CD4-positive, alpha-beta T cell treated with Interleukin-6 at 100 ng/mL for 8 hours (primary cell): ENCODE results near the gene CLDN8.

Experiments
- DNase-seq: peaks from one replicate; pipeline ENCODE4 v3.0.0-alpha.2; 2020; ENCODE audit warnings: mixed read lengths, low spot score

Gene CLDN8

DNA sequence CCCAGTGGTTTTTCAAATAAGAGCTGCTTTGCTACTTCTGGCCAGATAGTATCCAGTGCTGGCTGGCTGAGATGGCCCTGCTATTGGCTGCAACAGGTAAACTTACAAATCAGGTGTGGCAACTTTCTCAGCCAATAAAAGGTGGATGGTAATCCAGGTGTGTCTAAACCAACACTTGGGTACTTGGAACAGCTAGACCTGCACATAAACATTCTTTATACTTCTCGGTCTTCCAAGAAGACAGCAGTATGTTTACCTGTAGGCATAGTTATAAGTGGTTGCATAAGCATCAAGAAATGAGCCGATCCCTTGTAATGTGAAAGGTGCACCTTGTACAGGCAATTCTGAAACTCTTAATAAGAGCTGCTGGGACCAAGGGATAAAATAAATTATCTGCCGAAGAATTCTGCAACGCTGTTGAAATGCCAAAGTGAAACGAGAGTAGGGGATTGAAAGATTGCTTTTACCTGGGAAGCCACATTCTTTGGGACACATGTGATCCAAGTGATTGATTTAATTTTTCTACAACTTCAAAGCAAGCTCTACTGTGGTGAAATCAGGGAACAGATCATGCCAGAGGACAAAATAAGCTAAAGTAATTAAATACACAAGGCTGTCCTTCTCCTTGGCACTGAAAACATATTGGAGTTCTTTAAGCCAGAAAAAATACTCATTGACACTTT, at the start of gene CLDN8:
Gene CLDN8, minus strand, starts transcription at position 57 of the 683 bp plus-strand sequence. CDS start 172 bp downstream, outside the sequence.
- no peak for DNase-seq

DNA sequence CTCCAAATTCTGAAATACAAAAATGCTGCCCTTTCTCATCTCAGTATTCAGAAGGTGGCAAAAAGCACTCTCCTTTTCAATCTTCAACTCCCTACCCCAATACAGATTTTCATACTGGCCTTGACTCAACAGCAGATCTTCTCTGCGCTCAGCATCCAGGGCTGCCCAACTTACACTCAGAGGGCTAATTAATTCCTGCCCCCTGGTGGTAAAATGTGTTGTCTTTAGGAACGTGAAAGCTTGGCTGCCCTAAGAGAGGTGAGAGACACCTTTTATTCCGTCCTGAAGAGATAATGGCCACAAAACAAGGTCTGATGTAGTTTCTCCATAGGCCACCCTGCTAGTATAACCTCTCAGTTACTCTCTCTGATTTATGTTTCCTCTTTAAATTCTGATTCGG, 41.9 kb upstream of the CLDN8 start:
- no peak for DNase-seq

DNA sequence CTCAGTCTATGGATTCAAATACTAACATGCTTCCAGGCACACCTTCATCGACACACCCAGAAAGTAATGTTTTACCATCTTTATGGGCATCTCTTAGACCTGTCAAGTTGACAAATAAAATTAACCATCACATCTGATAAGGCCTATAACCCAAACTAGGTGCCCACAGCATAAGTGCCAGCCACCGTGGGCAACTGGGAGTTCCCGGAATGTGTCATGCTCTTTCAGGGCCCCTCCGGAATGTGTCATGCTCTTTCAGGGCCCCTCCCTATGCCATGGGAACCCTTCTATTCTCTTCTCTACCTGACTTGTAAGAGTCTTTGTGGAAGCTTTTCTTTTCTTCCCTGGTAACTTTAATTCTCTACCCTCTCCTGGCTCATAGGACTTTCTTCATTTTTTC, 40.2 kb upstream of the CLDN8 start:
- no peak for DNase-seq

DNA sequence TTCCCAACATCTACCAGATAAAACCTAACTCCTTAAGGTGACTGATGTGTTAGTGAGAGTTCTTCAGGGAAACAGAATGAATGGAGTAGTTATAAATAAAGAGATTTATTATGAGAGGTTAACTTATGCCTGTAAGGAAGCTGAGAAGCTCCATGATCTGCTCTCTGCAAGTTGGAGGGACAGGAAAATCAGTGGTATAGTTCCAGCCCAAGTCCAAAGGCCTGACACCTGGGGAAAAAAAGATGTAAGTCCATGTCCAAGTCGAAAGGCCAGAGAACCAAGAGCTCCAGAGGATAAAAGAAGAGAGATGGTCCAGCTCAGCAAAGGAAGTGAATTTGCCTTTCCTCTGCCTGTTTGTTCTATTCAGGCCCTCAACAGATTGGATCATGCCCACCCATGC, 39.8 kb upstream of the CLDN8 start:
- DNase-seq: no peak

DNA sequence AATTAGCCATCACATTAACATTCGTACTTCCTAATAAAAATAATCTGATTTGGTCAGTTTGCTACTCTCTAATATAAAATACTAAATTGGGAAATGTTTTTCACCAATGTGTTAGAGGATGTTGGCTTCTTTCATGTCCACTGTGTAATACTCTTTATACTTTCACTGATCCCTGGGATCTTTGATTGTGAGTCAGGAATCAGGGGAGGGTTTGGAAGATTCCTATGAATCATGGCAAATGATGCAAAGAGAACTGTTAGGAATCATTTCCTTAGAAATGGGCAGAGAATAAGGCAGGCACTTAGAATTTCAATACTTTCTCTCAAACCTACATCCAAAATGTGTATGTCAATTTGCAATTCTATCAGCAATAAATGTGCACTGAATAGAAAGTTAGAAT, 35.9 kb upstream of the CLDN8 start:
- DNase-seq: no peak

DNA sequence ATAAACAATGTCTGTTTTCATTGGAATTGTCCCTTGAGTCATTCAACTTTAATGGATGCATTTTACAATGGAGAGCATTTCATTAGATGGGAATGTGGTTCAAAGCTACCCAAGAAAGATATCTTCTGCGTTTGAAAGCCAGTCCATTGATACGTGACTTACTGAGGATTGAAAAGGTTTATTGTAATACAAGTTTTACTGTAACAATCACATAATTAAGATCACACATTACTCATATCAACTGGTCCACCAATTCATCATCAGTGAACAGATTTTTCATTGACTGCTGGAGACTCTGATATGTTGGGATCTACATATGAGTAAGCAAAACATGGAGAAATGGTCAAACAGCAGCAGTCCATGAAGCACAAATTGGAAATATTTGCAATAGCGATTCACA, 34.0 kb upstream of the CLDN8 start:
- DNase-seq: no peak

DNA sequence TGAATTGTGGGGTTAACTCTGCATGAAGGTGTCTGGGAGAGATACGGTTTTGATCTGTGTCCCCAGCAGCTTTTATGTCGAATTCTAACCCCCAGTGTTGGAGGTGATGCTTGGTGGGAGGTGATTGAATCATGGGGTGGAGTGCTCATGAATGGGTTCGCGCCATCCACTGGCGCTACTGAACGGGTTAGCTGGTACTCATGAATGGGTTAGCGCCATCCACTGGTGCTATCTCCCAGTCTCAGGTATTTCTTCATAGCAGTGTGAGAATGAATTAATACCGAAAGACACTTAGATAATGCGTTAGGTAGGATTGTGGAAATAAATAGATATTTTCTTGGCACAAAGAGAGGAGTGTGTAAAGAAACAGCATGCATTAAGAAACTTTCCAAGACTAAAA, 32.9 kb upstream of the CLDN8 start:
- DNase-seq: no peak

DNA sequence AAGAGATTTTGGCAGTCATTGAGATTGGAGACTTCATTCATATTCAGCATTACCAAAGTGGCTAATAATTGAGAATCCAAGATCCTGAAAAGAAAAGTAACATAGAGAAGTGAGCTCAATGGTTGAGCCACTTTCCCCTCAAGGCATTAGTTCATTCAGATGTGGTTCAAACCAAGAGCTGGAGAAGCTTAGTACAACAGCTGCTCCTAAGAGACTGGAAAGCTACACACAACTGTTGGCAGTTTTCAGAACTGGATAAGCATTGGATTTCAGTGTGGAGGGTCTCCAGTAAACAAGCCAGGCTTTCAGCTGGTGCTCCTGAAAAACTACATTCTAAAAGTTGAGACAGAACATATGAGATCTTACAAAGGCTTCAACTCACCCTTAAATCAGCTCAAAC, 29.2 kb upstream of the CLDN8 start:
- DNase-seq: no peak

DNA sequence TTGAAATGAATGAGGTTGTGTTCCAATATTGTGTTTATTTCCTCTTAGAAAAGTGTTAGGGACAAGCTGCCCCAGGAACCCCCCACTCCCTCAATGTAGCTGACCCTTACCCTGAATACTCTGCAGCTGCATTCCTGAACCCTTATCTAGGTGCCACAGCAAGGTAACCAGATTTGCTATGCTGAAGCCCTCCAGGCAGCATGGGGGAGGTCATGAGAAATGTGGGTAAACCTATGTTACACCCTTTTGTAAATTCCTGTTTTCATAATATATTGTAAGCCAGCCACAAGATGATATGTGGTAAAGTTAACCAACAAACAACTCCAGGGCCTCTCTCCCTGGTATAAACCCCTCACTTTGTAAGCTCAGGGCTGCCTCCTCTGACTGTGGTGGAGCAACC, 27.8 kb upstream of the CLDN8 start:
- DNase-seq: no peak

DNA sequence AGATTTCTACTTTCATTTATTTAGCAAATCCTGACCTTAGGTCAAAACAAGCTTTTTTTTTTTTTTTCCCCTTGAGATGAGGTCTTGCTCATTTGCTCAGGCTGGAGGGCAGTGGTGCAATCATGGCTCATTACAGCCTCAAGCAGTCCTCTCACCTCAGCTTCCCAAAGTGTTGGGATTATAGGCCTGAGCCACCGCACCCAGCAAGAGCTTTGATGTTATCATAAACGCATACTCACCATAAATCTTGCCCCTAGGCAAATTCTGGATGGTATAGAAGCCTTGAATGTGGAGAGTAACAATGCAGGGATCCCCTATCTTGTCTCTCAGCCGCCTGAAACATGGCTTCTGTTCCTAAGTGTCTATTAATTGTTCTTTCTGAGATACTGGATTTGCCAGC, 24.8 kb upstream of the CLDN8 start:
- no peak for DNase-seq

DNA sequence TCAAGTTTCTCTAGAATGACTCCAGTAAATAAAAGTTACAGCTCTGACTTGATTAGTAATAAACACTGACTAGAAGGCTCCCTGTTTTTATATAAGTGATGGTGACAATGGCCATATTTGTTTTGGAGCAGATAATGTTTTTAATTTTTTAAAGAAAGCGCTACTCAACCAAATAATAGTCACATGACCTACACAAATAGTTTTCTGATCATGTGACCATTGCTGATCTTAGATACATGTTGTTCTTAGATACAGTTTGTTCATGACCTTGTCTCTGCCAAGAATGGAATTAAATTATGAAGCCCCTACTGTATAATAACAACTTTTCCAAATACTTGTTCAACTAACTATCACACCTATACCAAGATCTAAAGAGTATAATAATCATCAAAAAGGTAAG, 22.3 kb upstream of the CLDN8 start:
- no peak for DNase-seq

DNA sequence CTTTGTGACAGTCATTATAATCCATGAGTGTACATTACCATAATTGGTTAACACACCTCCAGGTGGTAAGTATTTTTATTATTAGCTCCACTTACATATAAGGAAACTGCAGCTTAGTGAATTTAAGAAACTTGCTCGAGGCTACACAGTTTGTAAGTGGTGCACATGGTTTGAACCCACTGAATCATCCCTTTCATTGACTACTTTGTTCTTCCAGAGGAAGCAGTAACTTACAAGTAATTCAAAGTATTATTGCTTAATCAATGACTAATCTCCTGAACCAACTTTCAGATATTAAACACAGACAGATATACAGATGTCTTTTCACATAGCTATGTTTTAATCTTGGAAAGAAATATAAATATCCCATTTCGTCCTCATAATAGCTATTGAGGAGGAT, 18.7 kb upstream of the CLDN8 start:
- DNase-seq: no peak

DNA sequence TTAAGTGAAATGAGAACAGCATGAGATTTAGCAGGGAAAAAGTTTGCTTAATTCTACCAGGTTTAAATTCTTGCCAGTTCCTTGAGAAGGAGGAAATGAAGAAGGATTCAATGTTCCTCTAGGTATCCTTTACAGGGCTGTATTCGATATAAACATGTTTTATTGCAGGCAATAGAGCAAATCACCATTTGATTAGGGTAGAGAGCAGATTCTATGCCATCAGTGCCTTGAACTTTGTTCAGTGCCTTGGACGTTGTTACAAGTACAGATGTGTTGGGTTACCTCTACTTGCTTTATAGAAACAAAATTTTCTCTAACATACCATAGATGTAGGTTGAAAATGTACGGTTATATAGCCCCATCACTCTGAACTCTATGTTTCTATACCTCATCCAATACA, 18.2 kb upstream of the CLDN8 start:
- no peak for DNase-seq

DNA sequence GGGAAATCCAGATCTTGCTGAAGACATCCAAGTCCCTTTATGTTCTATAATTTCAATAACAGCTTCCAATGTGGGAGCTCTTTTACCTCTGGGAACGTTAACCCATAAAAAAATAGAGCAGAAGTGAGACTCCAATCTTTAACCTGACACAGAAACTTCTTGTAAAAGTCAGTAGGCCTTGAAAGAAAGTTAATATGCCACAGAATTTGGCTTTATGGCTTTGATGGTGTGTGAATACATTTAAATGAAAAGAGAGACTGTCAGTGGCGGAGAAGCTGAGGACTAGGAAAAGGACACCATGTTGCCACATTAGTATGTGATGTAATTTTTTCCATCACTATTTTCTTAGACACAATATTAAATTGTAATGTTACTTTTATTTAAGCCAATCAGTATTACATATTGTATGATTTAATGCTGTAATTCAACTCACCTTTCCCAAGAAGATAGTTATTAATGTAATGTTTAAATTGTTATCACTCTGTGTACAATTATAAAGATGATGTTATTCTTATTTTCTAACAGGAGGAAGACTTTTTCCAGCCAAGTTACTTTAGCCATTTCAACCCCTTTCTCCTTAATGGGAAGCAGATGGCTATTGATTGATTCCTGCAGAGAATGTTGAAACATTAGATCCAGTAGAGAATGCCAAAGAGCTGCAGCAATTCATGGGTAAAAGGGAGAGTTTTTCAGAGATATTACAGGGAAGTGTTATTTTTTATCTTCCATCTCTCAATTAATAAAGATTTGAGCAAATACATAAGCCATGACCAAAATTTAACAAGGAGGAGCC, 17.5 kb upstream of the CLDN8 start:
- DNase-seq: no peak

DNA sequence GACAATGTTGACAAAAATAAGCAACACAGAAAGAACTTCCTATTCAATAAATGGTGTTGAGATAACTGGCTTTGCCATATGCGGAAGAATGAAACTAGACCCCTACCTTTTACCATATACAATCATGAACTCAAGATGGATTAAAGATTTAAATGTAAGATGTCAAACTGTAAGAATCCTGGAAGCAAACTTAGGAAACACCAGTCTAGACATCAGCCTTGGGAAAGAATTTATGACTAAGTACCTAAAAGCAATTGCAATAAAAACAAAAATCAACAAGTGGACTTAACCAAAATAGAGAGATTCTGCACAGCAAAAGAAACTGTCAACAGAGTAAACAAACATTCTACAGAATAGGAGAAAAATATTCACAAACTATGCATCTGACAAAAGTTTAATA, 16.1 kb upstream of the CLDN8 start:
- DNase-seq: no peak

DNA sequence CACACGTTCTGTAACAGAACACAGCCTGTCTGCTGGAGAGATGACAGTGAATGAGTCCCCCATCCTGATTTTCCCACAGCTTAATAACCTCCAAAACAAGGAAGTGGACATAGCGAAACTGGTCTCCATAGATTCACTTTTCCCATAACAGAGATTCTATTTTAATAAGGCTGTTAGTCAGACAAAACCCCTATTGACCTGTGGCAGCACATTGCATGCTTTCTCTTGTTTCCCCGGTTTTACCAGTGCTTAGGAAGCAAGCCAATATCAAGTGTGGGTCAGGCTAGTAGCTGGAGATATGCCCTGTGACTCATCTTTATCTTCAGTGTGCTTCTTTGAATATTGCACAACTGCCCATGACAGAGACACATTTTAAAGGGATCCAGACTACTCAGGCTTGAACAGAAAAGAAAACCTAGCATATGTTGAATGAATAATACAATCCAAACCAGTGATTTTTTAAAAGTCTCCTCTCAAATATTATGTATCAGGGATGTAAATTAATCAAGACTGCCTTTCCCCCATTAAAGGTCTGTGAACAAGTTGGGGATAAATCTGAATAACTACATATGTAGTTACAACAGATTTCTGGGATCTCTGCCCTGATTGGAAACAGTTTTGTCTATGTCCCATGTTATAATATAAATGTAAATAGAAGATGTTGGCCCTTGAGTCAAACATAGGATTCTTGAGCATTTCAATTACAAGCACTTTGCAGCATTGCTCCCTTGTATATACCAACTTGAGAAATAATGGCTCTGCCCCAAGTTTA, 11.9 kb upstream of the CLDN8 start:
- no peak for DNase-seq

DNA sequence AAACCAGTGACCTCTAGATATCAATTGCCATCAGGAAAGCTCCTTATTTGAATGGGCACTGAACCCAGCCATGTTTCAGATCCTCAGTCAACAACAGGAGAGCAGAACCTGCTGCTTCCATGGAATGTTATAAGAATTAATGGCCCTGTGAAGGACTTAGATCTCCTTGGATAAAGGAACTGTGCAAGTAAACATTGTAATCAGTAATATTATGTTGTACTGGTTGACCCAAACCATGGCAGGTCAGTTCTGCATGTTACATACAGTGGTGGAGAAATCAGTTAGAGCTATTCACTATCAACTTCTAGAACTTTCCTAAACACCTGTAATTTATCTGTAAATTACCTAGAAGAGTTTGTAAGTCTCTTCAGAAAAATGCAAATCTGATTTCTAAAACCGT, 11.2 kb upstream of the CLDN8 start:
- no peak for DNase-seq

DNA sequence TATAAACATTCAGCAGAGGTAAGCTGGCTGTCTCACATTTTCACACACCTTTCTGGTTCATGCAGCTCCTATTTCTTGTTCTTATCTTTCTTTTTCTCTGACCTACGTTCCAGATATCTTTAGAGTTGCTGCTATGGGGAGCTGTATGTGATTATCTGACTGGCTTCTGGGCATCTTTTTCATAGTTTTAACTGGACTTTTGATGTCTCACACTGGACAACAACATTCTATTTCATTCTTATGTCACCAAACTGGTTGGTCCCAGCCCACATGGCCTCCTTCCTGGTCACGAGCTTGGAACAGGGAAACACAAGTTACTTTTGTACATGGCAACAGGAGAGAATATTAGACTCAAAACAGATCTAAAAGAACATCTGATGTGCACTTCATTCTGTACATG, 7.7 kb upstream of the CLDN8 start:
- DNase-seq: no peak

DNA sequence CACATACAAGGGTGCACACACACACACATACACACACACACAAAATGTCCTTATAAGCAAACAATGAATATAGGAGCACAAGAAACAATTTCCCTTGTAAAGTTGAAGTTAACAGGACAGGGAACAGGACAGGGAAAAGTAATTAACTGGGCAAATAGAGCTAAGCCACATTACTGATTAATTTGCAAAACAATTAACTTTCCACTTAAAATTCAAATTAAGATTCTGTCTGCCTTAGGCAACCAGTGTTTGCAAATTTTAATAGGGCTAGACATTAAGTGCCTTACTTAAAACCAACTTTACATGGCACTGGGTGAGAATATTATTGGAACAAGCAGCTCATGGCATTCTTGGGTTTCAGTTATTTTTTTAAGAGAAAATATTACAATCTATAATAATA, 6.8 kb upstream of the CLDN8 start:
- DNase-seq: no peak

DNA sequence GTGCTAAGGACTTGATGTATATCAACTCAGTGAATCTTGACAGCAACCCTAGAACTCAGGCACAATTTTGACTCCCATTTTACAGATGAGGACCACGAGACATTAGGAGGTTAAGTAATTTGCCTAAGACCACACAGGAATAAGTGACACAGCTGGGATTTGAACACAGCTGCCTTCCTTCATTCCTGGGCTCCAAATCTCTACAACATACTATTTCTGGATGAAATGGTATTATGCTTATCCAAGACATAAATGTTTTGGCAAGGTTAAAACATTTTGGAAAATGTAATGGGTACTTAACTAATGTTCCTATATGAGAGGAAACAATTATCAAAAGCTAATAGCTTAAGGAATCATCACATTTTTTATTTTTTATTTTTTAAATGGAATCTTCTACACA, 4.8 kb downstream of the CLDN8 start:
- no peak for DNase-seq

DNA sequence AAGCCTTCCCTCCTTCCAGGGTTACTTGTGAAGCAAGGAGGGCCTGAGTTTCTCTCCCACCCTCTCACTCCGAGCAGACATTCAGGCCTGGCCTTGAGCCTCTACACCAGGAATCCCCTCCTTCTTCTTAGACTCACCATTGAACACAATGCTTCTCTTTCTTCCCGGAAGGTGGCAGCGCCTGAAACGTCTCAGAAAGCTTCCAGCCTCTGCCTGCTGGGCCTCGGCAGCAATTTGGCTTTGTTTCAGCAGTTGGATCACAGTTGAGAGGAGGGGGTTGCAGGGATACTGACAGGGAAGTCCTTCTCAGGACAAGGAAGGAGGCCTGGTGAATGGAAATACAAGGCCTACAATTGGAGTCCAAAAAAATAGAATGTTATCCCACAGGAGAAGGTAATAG, 6.3 kb downstream of the CLDN8 start:
- DNase-seq: no peak

DNA sequence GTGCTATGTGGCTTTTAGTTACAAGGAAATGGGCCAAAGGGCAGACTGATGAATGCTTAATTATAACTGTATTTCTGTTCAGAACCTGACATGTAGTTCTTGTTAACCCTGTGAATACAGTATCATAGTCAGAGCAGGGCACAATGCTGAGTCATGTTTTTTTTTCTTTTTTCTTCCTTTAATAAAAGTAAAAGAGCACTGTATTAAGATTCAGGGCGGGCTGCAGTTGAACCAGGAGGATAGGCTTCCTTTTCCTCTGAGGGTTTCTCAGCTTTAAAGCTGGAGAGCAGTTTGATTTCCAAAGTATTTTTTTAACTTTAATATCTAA, 8.7 kb downstream of the CLDN8 start:
- no peak for DNase-seq

DNA sequence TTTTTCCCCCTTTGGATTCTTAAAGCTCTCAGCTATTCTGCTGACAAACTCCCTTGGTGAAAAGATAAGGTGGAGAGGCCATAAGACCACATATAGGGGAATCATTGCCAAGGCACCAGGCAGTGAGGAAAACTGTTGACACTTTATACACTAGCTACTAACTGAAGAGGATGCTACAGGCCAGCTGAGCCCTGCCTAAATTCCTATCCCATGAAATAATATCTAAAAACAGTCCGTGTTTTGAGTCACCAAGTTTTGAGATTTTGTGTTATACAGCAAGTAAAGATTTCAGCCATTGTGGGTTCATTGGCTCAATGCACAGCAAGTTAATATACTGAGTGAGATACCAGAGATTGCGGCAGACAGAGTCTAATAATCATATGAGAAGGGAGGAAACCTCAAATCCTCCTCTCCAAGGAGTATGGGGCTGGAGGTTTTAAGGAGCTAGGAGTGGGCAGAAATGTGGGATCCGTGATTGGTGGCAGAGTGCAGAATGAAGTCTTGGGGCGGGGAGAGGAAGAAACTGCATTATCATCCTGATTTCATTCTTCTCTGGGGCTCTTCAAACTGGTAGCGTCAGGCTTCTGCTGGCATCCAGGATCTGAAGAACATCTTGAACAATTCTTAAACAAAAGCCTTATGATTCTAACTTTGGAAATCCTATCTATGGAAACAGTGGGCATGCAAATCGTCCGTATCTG, 9.2 kb downstream of the CLDN8 start:
- DNase-seq: no peak
